Measurements from ENCODE around the gene CDH4.

CDH4 gene

GRCh38 chr20:61803915-61804751 lies 552.1 kb downstream of the CDH4 start:
- no peak for DNase-seq

- DNase-seq = no peak
Measured at GRCh38 chr20:61804752-61805295, 552.8 kb downstream of the CDH4 start.

- no peak for DNase-seq
Measured at GRCh38 chr20:61805365-61805764, 553.3 kb downstream of the CDH4 start.

GRCh38 chr20:61805781-61806180 lies 553.7 kb downstream of the CDH4 start:
- no peak for DNase-seq

- DNase-seq = no peak
Measured at GRCh38 chr20:61806314-61806713, 554.3 kb downstream of the CDH4 start.

- no peak for DNase-seq
Measured at GRCh38 chr20:61806995-61807394, 554.9 kb downstream of the CDH4 start.

GRCh38 chr20:61807471-61808160 lies 555.6 kb downstream of the CDH4 start:
- DNase-seq = no peak

GRCh38 chr20:61808447-61808846 lies 556.4 kb downstream of the CDH4 start:
- DNase-seq = no peak

- DNase-seq = no peak
Measured at GRCh38 chr20:61809006-61809770, 557.1 kb downstream of the CDH4 start.

- DNase-seq = no peak
Measured at GRCh38 chr20:61810066-61810737, 558.1 kb downstream of the CDH4 start.

- DNase-seq = no peak
Measured at GRCh38 chr20:61810738-61811135, 558.7 kb downstream of the CDH4 start.

GRCh38 chr20:61811166-61811565 lies 559.1 kb downstream of the CDH4 start:
- no peak for DNase-seq

GRCh38 chr20:61812121-61812844 lies 560.2 kb downstream of the CDH4 start:
- no peak for DNase-seq

GRCh38 chr20:61812845-61813485 lies 560.9 kb downstream of the CDH4 start:
- DNase-seq = no peak

- DNase-seq = no peak
Measured at GRCh38 chr20:61813791-61814190, 561.7 kb downstream of the CDH4 start.

GRCh38 chr20:61814244-61814643 lies 562.2 kb downstream of the CDH4 start:
- DNase-seq = no peak

- DNase-seq = no peak
Measured at GRCh38 chr20:61814726-61815125, 562.7 kb downstream of the CDH4 start.

- DNase-seq = no peak
Measured at GRCh38 chr20:61815176-61815575, 563.1 kb downstream of the CDH4 start.

- DNase-seq = no peak
Measured at GRCh38 chr20:61815678-61816077, 563.6 kb downstream of the CDH4 start.

- no peak for DNase-seq
Measured at GRCh38 chr20:61816606-61817460, 564.8 kb downstream of the CDH4 start.

GRCh38 chr20:61817575-61817974 lies 565.5 kb downstream of the CDH4 start:
- DNase-seq = no peak

Data from NCI-H510A treated with DMSO at 0.1 percent for 48 hours (cell line).